HEK293 (cell line): ENCODE data around the gene DPYSL5.

ENCODE experiments used
- HOXA7 ChIP-seq: sonication (generic); formaldehyde crosslinking; IDR thresholded peaks from 2 replicates; pipeline ENCODE4 v1.8.1; 2022; ENCODE audit warnings: missing genetic modification reagents, borderline replicate concordance
- KLF16 ChIP-seq: fragments of 450-650 bp; formaldehyde crosslinking; IDR thresholded peaks from 2 replicates; pipeline ENCODE4 v1.5.1; 2017; ENCODE audit warnings: missing biosample characterization, missing genetic modification characterization
- PRDM1 ChIP-seq: fragments of 450-650 bp; formaldehyde crosslinking; IDR thresholded peaks from 2 replicates; pipeline ENCODE4; 2016; ENCODE audit warnings: missing biosample characterization, missing genetic modification characterization
- SCRT1 ChIP-seq: fragments of 450-650 bp; formaldehyde crosslinking; IDR thresholded peaks from 2 replicates; pipeline ENCODE4 v1.5.1; 2016; ENCODE audit warnings: missing biosample characterization, missing genetic modification characterization, borderline replicate concordance
- ZNF311 ChIP-seq: fragments of 450-650 bp; formaldehyde crosslinking; IDR thresholded peaks from 2 replicates; pipeline ENCODE4 v1.5.1; 2017; ENCODE audit warnings: missing biosample characterization, missing genetic modification characterization, borderline replicate concordance
- ZNF394 ChIP-seq: fragments of 450-650 bp; formaldehyde crosslinking; IDR thresholded peaks from 2 replicates; pipeline ENCODE4 v1.5.1; 2016; ENCODE audit warnings: missing biosample characterization, missing genetic modification characterization, mild to moderate bottlenecking, moderate library complexity, borderline replicate concordance
- ZNF629 ChIP-seq: fragments of 450-650 bp; formaldehyde crosslinking; IDR thresholded peaks from 2 replicates; pipeline ENCODE4 v1.5.1; 2017; ENCODE audit warnings: missing biosample characterization, missing genetic modification characterization
- ZNF660 ChIP-seq: fragments of 450-650 bp; IDR thresholded peaks from 2 replicates; pipeline ENCODE4 v1.5.1; 2018; ENCODE audit warnings: missing biosample characterization, mild to moderate bottlenecking, missing genetic modification characterization
- TF ChIP-seq, protein P1 (sequence below): fragments of 450-650 bp; formaldehyde crosslinking; IDR thresholded peaks from 2 replicates; pipeline ENCODE4 v1.5.1; 2016; ENCODE audit warnings: missing biosample characterization, missing genetic modification characterization
- TF ChIP-seq, protein P2 (sequence below): sonication (generic); formaldehyde crosslinking; IDR thresholded peaks from 2 replicates; pipeline ENCODE4 v1.8.1; 2022; ENCODE audit warnings: mild to moderate bottlenecking, moderate library complexity, missing genetic modification reagents
- TF ChIP-seq, protein P3 (sequence below): fragments of 450-650 bp; formaldehyde crosslinking; IDR thresholded peaks from 2 replicates; pipeline ENCODE4 v1.5.1; 2016; ENCODE audit warnings: missing biosample characterization, missing genetic modification characterization, low read depth
- TF ChIP-seq, protein P4 (sequence below): fragments of 450-650 bp; formaldehyde crosslinking; IDR thresholded peaks from 2 replicates; pipeline ENCODE4 v1.5.1; 2016; ENCODE audit warnings: missing biosample characterization, missing genetic modification characterization

DNA sequence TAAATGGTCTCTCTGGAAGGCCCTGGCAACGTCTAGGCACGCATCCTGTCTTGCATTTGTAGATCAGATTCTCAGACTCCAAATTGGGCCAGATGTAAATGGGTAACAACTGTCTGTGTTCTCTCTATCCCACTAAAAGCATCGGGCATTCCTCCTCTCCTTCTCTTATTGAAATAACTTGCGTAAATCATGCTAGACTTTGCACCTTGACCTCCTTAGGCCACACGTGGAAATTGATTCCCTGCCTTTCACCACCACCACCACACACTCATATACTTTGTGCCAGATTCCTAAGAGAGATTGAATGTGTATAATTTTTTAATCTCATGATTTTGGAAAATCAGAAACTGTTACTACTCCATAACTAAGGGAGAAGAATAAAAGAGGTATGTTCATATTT, 143.8 kb downstream of the DPYSL5 start:
- TF ChIP-seq KLF16 (tag by site-specific recombination) = no peak
- no peak for TF ChIP-seq ZNF660 (tag by site-specific recombination)
- no peak for TF ChIP-seq PRDM1 (tag by site-specific recombination)
- TF ChIP-seq ZNF311 (tag by site-specific recombination) = no peak
- no peak for TF ChIP-seq SCRT1 (tag by site-specific recombination)
- no peak for TF ChIP-seq HOXA7 (CRISPR knock-in tag)
- TF ChIP-seq ZNF629 (tag by site-specific recombination) = no peak
- TF ChIP-seq, protein P1, sequence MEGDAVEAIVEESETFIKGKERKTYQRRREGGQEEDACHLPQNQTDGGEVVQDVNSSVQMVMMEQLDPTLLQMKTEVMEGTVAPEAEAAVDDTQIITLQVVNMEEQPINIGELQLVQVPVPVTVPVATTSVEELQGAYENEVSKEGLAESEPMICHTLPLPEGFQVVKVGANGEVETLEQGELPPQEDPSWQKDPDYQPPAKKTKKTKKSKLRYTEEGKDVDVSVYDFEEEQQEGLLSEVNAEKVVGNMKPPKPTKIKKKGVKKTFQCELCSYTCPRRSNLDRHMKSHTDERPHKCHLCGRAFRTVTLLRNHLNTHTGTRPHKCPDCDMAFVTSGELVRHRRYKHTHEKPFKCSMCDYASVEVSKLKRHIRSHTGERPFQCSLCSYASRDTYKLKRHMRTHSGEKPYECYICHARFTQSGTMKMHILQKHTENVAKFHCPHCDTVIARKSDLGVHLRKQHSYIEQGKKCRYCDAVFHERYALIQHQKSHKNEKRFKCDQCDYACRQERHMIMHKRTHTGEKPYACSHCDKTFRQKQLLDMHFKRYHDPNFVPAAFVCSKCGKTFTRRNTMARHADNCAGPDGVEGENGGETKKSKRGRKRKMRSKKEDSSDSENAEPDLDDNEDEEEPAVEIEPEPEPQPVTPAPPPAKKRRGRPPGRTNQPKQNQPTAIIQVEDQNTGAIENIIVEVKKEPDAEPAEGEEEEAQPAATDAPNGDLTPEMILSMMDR (tag by site-specific recombination) = no peak
- TF ChIP-seq, protein P2, sequence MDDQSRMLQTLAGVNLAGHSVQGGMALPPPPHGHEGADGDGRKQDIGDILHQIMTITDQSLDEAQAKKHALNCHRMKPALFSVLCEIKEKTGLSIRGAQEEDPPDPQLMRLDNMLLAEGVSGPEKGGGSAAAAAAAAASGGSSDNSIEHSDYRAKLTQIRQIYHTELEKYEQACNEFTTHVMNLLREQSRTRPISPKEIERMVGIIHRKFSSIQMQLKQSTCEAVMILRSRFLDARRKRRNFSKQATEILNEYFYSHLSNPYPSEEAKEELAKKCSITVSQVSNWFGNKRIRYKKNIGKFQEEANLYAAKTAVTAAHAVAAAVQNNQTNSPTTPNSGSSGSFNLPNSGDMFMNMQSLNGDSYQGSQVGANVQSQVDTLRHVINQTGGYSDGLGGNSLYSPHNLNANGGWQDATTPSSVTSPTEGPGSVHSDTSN (CRISPR knock-in tag) = no peak
- TF ChIP-seq, protein P3, sequence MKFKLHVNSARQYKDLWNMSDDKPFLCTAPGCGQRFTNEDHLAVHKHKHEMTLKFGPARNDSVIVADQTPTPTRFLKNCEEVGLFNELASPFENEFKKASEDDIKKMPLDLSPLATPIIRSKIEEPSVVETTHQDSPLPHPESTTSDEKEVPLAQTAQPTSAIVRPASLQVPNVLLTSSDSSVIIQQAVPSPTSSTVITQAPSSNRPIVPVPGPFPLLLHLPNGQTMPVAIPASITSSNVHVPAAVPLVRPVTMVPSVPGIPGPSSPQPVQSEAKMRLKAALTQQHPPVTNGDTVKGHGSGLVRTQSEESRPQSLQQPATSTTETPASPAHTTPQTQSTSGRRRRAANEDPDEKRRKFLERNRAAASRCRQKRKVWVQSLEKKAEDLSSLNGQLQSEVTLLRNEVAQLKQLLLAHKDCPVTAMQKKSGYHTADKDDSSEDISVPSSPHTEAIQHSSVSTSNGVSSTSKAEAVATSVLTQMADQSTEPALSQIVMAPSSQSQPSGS (tag by site-specific recombination) = no peak
- TF ChIP-seq, protein P4, sequence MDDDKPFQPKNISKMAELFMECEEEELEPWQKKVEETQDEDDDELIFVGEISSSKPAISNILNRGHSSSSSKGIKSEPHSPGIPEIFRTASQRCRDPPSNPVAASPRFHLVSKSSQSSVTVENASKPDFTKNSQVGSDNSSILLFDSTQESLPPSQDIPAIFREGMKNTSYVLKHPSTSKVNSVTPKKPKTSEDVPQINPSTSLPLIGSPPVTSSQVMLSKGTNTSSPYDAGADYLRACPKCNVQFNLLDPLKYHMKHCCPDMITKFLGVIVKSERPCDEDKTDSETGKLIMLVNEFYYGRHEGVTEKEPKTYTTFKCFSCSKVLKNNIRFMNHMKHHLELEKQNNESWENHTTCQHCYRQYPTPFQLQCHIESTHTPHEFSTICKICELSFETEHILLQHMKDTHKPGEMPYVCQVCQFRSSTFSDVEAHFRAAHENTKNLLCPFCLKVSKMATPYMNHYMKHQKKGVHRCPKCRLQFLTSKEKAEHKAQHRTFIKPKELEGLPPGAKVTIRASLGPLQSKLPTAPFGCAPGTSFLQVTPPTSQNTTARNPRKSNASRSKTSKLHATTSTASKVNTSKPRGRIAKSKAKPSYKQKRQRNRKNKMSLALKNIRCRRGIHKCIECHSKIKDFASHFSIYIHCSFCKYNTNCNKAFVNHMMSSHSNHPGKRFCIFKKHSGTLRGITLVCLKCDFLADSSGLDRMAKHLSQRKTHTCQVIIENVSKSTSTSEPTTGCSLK = no peak
- no peak for TF ChIP-seq ZNF394 (tag by site-specific recombination)
